UCSD-AML1 (cell line): ENCODE results near the gene ACTR3.

Source experiments
- DNase-seq: peaks from one replicate; lab custom pipeline; 2025; ENCODE audit not compliant: unreplicated experiment; lab: John Stamatoyannopoulos, UW

The ACTR3 gene

DNA sequence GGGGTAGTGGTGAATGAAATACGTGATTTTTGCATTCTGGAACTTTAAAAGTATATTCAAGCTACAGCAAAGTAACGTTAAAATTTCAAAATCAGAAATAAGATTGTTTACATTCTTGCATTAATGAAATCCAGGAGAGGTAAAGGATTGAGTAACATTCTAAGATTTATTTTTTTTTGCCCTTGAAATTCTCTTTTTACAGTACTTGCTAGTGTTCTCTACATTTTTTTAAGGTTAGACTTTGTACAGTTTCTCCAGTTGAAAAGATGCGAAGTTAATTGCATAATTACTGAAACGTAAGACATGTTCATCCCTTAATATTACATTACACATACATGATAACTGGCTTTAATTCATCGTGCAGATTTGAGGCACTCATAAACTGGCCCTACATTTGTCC, 74.5 kb downstream of the ACTR3 start:
- no peak for DNase-seq

DNA sequence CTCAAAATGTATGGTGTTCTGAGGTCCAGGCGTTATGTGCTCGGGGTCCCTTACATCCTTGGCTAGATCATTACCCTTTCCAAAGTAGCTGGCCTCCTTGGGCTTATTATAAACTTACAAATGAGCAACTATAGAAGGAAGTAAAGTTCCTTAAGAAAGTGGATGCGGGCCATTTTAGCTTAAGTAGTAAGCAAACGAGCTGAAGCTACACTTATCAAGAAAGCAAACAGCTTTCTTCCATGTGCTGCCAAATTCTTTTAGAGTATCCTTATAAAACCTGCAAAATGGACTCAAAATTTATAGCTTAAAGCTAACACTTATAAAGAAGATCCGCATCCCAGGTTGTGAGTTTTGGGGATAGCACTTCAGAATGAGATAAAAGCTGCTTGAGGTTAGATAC, 75.3 kb downstream of the ACTR3 start:
- DNase-seq, result no peak

DNA sequence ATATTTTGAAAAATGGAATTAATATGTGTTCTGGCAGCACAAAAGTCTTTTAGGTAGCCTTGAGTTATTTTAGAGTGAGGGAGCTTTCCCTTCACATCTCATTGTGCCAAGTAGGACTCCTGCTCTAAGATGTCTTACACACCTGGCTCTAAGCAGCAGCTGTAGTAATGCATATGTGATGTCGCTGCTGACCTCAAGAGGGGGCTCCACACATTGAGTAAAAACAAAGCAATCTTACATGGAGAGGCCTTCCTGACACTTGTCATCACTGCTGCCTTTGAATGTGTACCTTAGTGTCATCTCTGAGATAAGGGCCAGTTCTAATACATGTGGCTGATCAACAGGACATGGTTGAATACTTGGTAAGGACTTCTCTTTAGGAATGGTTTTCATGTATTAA, 75.8 kb downstream of the ACTR3 start:
- no peak for DNase-seq

GRCh38 chr2:113966171-113966570, 76.3 kb downstream of the ACTR3 start:
- DNase-seq, result no peak

GRCh38 chr2:113966832-113967231, 76.9 kb downstream of the ACTR3 start:
- DNase-seq, result no peak

GRCh38 chr2:113967272-113967671, 77.4 kb downstream of the ACTR3 start:
- no peak for DNase-seq

DNA sequence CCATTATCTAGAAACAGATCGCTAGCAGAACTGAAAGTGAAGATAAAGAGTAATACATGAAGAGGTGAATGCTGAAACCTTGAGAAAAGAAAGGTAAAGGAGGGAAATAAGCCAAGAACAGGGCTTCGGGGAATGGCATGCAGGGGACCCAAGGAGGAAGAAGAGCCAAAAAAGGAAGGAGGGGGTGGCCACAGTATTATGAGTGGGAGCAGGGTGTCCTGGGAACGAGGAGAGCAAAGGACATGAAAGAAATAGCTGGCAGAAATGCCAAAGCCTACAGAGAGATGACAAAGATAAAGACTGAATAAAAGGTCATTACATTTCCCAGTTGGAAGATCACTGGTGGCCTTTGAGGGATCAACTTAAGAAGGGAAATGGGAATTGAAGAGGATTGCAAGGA, 82.9 kb downstream of the ACTR3 start:
- no peak for DNase-seq

- no peak for DNase-seq
Measured at GRCh38 chr2:113973810-113974209, 83.9 kb downstream of the ACTR3 start.

- no peak for DNase-seq
Measured at GRCh38 chr2:113974727-113975126, 84.8 kb downstream of the ACTR3 start.

DNA sequence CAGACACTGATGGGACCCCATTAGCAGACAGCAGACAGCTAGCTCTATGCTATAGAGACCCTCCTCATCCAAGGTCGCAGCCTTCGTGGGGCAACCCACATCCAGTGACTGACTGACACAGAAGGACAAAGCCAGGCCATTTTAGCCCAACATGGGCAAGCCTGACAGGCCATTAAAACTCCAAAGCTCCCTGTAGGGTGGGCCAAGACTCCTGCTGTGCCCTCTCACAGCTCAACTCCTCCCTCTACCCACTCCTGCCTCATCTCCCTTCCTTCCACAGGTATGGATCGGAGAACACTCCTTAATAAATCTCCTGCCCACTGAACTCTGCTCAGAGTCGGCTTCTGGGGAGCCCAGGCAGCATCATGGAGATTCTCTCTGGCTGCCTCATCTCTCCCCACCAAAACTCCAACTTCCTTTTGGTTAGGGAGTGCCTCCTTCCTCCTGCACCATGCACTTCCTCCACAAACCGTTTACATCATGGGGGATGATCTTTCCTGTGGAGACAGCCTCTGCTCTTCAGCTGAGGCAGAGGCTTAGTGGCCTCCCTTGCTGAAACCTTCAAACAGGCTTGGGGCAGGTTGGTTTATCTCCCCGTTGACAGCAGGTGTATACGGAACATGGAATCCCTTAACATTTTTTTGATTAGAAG, 86.5 kb downstream of the ACTR3 start:
- DNase-seq, result no peak

DNA sequence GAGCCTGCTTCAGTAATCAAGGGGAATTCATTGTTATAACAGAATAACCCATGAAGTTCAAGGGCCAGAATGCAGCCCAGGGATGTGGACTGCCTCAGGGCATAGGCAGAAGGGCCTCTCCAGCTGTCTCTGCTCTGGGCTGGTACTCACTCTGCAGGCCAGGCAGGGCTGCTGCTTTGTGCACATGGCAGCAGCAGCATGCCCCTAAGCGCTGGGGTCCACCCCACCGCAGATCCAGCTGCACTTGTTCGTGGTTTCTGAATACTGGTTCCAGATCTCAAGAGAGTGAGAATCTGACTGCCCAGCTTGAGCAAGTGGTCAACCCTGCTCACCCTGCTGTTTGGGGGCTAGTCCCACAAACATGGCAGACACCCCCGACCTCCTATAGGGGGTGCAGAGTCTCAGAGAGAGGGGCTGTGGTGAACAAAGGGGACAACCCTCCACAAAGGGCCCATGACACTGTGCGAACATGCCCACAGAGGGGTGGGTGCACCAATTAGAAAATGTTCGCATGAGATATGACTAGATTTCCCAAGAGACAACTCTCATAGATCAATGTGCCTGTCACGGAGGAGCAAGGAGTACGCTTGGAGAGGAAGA, 87.3 kb downstream of the ACTR3 start:
- DNase-seq, result no peak

- no peak for DNase-seq
Measured at GRCh38 chr2:113977660-113978523, 88.0 kb downstream of the ACTR3 start.

- no peak for DNase-seq
Measured at GRCh38 chr2:113978524-113979190, 88.8 kb downstream of the ACTR3 start.

- DNase-seq, result no peak
Measured at GRCh38 chr2:113979191-113980128, 89.6 kb downstream of the ACTR3 start.

GRCh38 chr2:113980946-113981345, 91.1 kb downstream of the ACTR3 start:
- DNase-seq, result no peak

- no peak for DNase-seq
Measured at GRCh38 chr2:113981404-113982134, 91.7 kb downstream of the ACTR3 start.

DNA sequence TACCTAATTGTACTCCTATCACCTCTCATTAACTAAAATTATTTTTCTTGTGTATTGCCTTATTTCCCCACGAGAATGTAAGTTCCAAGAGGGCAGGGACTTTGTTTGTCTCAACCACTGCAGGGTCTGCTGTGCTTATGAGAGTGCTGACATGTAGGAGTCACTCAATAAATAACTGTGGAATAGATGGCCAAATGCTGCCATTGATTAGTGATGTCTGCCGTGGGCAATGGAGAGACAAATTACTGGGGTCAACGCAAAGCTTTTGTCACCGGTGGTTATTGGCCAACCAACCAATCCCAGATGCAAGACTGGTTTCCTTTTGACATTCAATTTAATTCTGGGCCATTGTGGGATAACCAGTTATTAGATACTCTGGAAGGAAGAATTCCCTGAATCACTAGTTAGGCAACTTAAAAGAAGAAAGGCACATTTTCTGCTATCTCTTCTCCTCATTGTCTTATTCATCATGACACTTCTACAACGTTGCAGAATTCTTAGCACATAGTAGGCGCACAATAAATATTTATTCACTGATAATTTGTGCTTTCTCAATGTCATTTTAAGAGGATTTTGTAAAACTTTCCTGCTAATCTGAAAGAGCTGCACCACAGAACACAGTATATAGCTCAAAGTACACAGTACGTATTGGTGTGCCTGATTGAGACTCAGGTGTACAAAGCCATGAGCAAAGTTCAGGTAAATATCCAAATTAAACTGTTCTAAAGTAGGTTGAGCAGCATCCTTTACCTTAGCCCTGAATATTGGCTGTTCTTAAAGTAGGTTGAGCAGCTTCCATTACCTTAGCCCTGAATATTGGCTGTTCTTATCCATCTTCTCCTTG, 95.9 kb downstream of the ACTR3 start:
- no peak for DNase-seq

GRCh38 chr2:113986762-113987290, 96.9 kb downstream of the ACTR3 start:
- no peak for DNase-seq

DNA sequence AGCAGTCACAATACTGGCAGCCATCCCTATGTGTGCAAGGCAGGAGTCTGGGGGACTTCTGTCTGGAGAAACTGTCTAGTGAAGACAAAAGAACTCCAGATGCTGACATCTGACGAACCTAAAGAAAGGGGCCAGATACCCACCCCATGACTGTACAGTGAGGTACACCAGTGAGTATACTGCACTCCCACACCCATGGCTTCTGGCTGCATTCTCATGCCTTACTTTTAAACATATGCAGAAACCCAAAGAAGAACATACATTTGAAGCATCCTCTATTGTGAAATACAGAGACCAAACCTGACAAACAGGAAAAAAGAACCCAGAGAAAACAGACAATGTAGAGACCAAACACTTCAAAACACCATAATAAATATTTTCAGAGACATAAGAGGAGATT, 102.2 kb downstream of the ACTR3 start:
- DNase-seq, result no peak
